Smooth muscle cell (in vitro differentiated cells): Measurements from ENCODE around the gene SIGLEC5. TPM values are rescaled to one million over a fixed set of nuclear protein-coding genes. Genes with fewer than 3 reads are reported as not detected.

Source experiments
- DNase-seq: peaks from one replicate; lab custom pipeline; 2025; ENCODE audit not compliant: unreplicated experiment; lab: John Stamatoyannopoulos, UW
- H2AFZ ChIP-seq: fragments of 200-600 bp; sonication (generic); 2 replicates; pipeline ENCODE4 v1.6.0; 2016; ENCODE audit warnings: antibody characterized with exemption, low read depth, mild to moderate bottlenecking
- H3F3A ChIP-seq: fragments of 200-600 bp; sonication (generic); 2 replicates; pipeline ENCODE4 v1.6.0; 2017; ENCODE audit warnings: antibody characterized with exemption, low read depth
- H3K27ac ChIP-seq: fragments of 200-600 bp; sonication (generic); 2 replicates; pipeline ENCODE4 v1.5.1; 2016; ENCODE audit warnings: low read depth, mild to moderate bottlenecking
- H3K27me3 ChIP-seq: fragments of 200-600 bp; sonication (generic); 2 replicates; pipeline ENCODE4 v1.6.1; 2016; ENCODE audit warnings: low read depth, mild to moderate bottlenecking
- H3K36me3 ChIP-seq: fragments of 200-600 bp; sonication (generic); 2 replicates; pipeline ENCODE4 v1.5.1; 2016; ENCODE audit warnings: low read depth
- H3K4me1 ChIP-seq: fragments of 200-600 bp; sonication (generic); 2 replicates; pipeline ENCODE4 v1.5.1; 2016; ENCODE audit warnings: low read depth
- H3K4me2 ChIP-seq: fragments of 200-600 bp; sonication (generic); 2 replicates; pipeline ENCODE4 v1.6.0; 2016; ENCODE audit warnings: mild to moderate bottlenecking
- H3K4me3 ChIP-seq: fragments of 200-600 bp; sonication (generic); 2 replicates; pipeline ENCODE4 v1.5.1; 2016; ENCODE audit warnings: mild to moderate bottlenecking
- H3K79me2 ChIP-seq: fragments of 200-600 bp; sonication (generic); 2 replicates; pipeline ENCODE4 v1.6.0; 2016; ENCODE audit warnings: low read depth, mild to moderate bottlenecking
- H3K9ac ChIP-seq: fragments of 200-600 bp; sonication (generic); 2 replicates; pipeline ENCODE4 v1.6.0; 2016; ENCODE audit warnings: low read depth
- H3K9me3 ChIP-seq: fragments of 200-600 bp; sonication (generic); replicated peaks from 2 replicates; pipeline ENCODE4 v1.5.1; 2016; ENCODE audit warnings: low read depth
- H4K20me1 ChIP-seq: fragments of 200-600 bp; sonication (generic); 2 replicates; pipeline ENCODE4 v1.6.0; 2016; ENCODE audit warnings: low read depth
- CTCF ChIP-seq: fragments of 200-600 bp; sonication (generic); IDR thresholded peaks from 2 replicates; pipeline ENCODE4 v1.5.1; 2017; ENCODE audit warnings: borderline replicate concordance, mild to moderate bottlenecking, antibody characterized with exemption; ENCODE audit not compliant: insufficient read depth, poor library complexity, severe bottlenecking
- WGBS: methylation state at CpG from one replicate; pipeline ENCODE4 v1.1.7; 2016; ENCODE audit warnings: low lambda C conversion rate; 5-methylcytosine and 5-hydroxymethylcytosine counted together
- polyA plus RNA-seq: library from polyadenylated mRNA; unstranded; fragments of >200 nt; fragmentation: Nextera tagmentation; extraction: Ambion mirVana; gene quantifications from 2 replicates; pipeline ENCODE4 v1.2.1, GENCODE V29; 2016
- total RNA-seq: library from RNA; depleted of rRNA; stranded (reverse); fragments of >200 nt; gene quantifications from 2 replicates; pipeline ENCODE4 v1.2.3, GENCODE V29; 2014

Gene SIGLEC5
- total and polyA plus RNA-seq, 2 experiments from 2014 or later: not detected

- Histone ChIP-seq H3K4me3 (peak overlapping the region; percentile 69), H3K27me3 (no peaks in the 10 kb centered on the region), H3K4me1 (no peaks in the 10 kb centered on the region), H3K36me3 (no peaks in the 10 kb centered on the region), H3F3A (no peaks in the 10 kb centered on the region), H3K79me2 (no peaks in the 10 kb centered on the region), H2AFZ (peak overlapping the region; percentile 45), H3K27ac (no peak overlapping the region), H3K9ac (peak overlapping the region; percentile 44), H3K4me2 (peak overlapping the region; percentile 82), H3K9me3 (no peaks in the 10 kb centered on the region), H4K20me1 (no peaks in the 10 kb centered on the region)
- TF ChIP-seq CTCF: no peak
- WGBS: 40% methylated on average over 8 of the region's 8 CpGs
- no peak for DNase-seq
These were observed 58.6 kb downstream of the SIGLEC5 start for GRCh38 chr19:51571599-51571998.

- peak; percentile 11 for DNase-seq
- Histone ChIP-seq H3K27ac (no peak within 1 kb of the TSS), H3K4me1 (no peaks in the 10 kb centered on the region), H3F3A (no peaks in the 10 kb centered on the region), H2AFZ (peak within 1 kb of the TSS; percentile 45), H3K36me3 (no peaks in the 10 kb centered on the region), H3K9me3 (no peaks in the 10 kb centered on the region), H3K79me2 (no peaks in the 10 kb centered on the region), H3K4me2 (peak within 1 kb of the TSS; percentile 82), H3K4me3 (peak within 1 kb of the TSS; percentile 69), H3K9ac (peak within 1 kb of the TSS; percentile 44), H3K27me3 (no peaks in the 10 kb centered on the region), H4K20me1 (no peaks in the 10 kb centered on the region)
- TF ChIP-seq CTCF: no peak
- WGBS: 45% methylated on average over 30 of the region's 30 CpGs
These were observed 59.1 kb downstream of the SIGLEC5 start, which contains the start of gene ZNF175 for GRCh38 chr19:51570962-51571575. ZNF175 (plus strand) TSS chr19:51571283; CDS start chr19:51573330, 2,047 bp downstream.

- Histone ChIP-seq H3K36me3 (no peaks in the 10 kb centered on the region), H3K79me2 (no peaks in the 10 kb centered on the region), H3K27ac (no peak overlapping the region), H3F3A (no peaks in the 10 kb centered on the region), H4K20me1 (no peaks in the 10 kb centered on the region), H3K4me2 (no peak overlapping the region), H3K4me1 (no peaks in the 10 kb centered on the region), H3K27me3 (no peaks in the 10 kb centered on the region), H3K9ac (no peak overlapping the region), H2AFZ (no peak overlapping the region), H3K9me3 (no peaks in the 10 kb centered on the region), H3K4me3 (no peak overlapping the region)
- DNase-seq: no peak
- 77% methylated on average over 1 of the region's 1 CpG for WGBS
- TF ChIP-seq CTCF: no peak
These were observed 61.7 kb downstream of the SIGLEC5 start for GRCh38 chr19:51568456-51568855.

GRCh38 chr19:51567583-51567982 lies 62.6 kb downstream of the SIGLEC5 start:
- 63% methylated on average over 4 of the region's 4 CpGs for WGBS
- Histone ChIP-seq H3K79me2 (no peaks in the 10 kb centered on the region), H3K4me3 (no peak overlapping the region), H3K36me3 (no peaks in the 10 kb centered on the region), H3K9ac (no peak overlapping the region), H3K4me2 (no peak overlapping the region), H3K9me3 (no peaks in the 10 kb centered on the region), H2AFZ (no peak overlapping the region), H3K27ac (no peak overlapping the region), H3K27me3 (no peaks in the 10 kb centered on the region), H3F3A (no peaks in the 10 kb centered on the region), H4K20me1 (no peaks in the 10 kb centered on the region), H3K4me1 (no peaks in the 10 kb centered on the region)
- TF ChIP-seq CTCF: no peak
- DNase-seq: no peak
